K562 (cell line): ENCODE results near the gene ALG11. TPM values are rescaled to one million over a fixed set of nuclear protein-coding genes. Genes with fewer than 3 reads are reported as not detected.

Source experiments
- ARID1B ChIP-seq: fragments of 450-650 bp; IDR thresholded peaks from 2 replicates; pipeline ENCODE4 v1.6.1; 2016; ENCODE audit warnings: antibody characterized with exemption, mild to moderate bottlenecking, inconsistent platforms
- ETV6 ChIP-seq, 3 experiments: fragments of 150-350 bp in 1 of 3; sonication (generic) in 1 of 3; formaldehyde crosslinking in 1 of 3; IDR thresholded peaks; 2 replicates each; pipeline versions ENCODE4 v1.6.1 to v1.8.0; 2014 to 2022; ENCODE audit warnings: borderline replicate concordance in 2 of 3, low read depth in 2 of 3, antibody characterized with exemption in 1 of 3, low read length in 1 of 3, mild to moderate bottlenecking in 1 of 3, missing genetic modification reagents in 1 of 3
- HCFC1 ChIP-seq: IDR thresholded peaks from 2 replicates; pipeline ENCODE4 v1.6.1; 2012; ENCODE audit warnings: low read depth, low read length, improper control_type of control experiment
- HMGN3 ChIP-seq: IDR thresholded peaks from 2 replicates; pipeline ENCODE4 v1.6.1; 2011; ENCODE audit warnings: borderline replicate concordance, low read depth, mild to moderate bottlenecking, mixed read lengths, low read length; ENCODE audit not compliant: insufficient read length; ENCODE audit errors: extremely low read depth
- KDM1A ChIP-seq, 2 experiments: fragments of 450-650 bp; IDR thresholded peaks; 2 replicates each; pipeline ENCODE4 v1.6.1; 2016; ENCODE audit warnings: mild to moderate bottlenecking in 2 of 2
- KLF6 ChIP-seq: fragments of 250-450 bp; sonication (Bioruptor Pico); IDR thresholded peaks from 2 replicates; pipeline ENCODE4 v1.4.0; 2020; ENCODE audit warnings: mild to moderate bottlenecking, moderate library complexity, borderline replicate concordance
- NCOA4 ChIP-seq: fragments of 450-650 bp; IDR thresholded peaks from 2 replicates; pipeline ENCODE4 v1.6.1; 2018; ENCODE audit warnings: mild to moderate bottlenecking; ENCODE audit not compliant: partially characterized antibody
- PHF8 ChIP-seq: fragments of 200-600 bp; sonication (generic); IDR thresholded peaks from 2 replicates; pipeline ENCODE4 v1.6.1; 2012; ENCODE audit warnings: mixed run types, mild to moderate bottlenecking, inconsistent platforms, low read length, moderate library complexity, borderline replicate concordance
- ZNF3 ChIP-seq: fragments of 250-450 bp; sonication (Bioruptor Pico); IDR thresholded peaks from 2 replicates; pipeline ENCODE4 v1.5.0; 2021; ENCODE audit warnings: mild to moderate bottlenecking, moderate library complexity
- ZNF76 ChIP-seq: fragments of 250-450 bp; sonication (Bioruptor Pico); IDR thresholded peaks from 2 replicates; pipeline ENCODE4 v1.4.0; 2020; ENCODE audit warnings: mild to moderate bottlenecking, moderate library complexity, borderline replicate concordance
- polyA plus RNA-seq, 8 experiments: library from polyadenylated mRNA; depleted of rRNA in 4 of 8; stranded (reverse) in 5 of 8; unstranded in 3 of 8; fragments of >200 nt; fragmentation: Nextera tagmentation in 2 of 8; fragmentation: Illumina TruSeq in 1 of 8; extraction: Ambion mirVana in 2 of 8; extraction: Trizol in 1 of 8; gene quantifications; 2 replicates each; pipeline versions ENCODE4 v1.2.1 to v1.2.3, GENCODE V29; 2011 to 2014; ENCODE audit warnings: inconsistent platforms in 1 of 8, missing spikeins in 1 of 8
- total RNA-seq, 7 experiments: library from RNA; depleted of rRNA in 6 of 7; stranded (reverse); fragments of >200 nt in 6 of 7; fragmentation: Illumina TruSeq in 2 of 7; extraction: Trizol in 2 of 7; gene quantifications; 2 replicates each; pipeline versions ENCODE4 v1.2.1 to v1.2.3, GENCODE V29; 2011 to 2021; ENCODE audit warnings: low replicate concordance in 1 of 7
- TF ChIP-seq, protein P1 (sequence below): sonication (generic); formaldehyde crosslinking; IDR thresholded peaks from 2 replicates; pipeline ENCODE4 v1.8.1; 2023; ENCODE audit warnings: missing genetic modification reagents, mild to moderate bottlenecking, borderline replicate concordance
- TF ChIP-seq, protein P2 (sequence below): fragments of 150-350 bp; conservative IDR thresholded peaks from 2 replicates; pipeline ENCODE4 v1.6.1; 2014; ENCODE audit warnings: low read length
- TF ChIP-seq, protein P3 (sequence below): fragments of 450-650 bp; IDR thresholded peaks from 2 replicates; pipeline ENCODE4 v1.6.1; 2016; ENCODE audit warnings: antibody characterized with exemption
- TF ChIP-seq, protein P4 (sequence below): fragments of 450-650 bp; IDR thresholded peaks from 2 replicates; pipeline ENCODE4 v1.6.1; 2016

The ALG11 gene
- total and polyA plus RNA-seq, 9 of the 15 experiments (the other 6 are each of a cell fraction or from before 2014, with no cell fraction given): 7.3 to 19.2 (median 16.3) TPM

DNA sequence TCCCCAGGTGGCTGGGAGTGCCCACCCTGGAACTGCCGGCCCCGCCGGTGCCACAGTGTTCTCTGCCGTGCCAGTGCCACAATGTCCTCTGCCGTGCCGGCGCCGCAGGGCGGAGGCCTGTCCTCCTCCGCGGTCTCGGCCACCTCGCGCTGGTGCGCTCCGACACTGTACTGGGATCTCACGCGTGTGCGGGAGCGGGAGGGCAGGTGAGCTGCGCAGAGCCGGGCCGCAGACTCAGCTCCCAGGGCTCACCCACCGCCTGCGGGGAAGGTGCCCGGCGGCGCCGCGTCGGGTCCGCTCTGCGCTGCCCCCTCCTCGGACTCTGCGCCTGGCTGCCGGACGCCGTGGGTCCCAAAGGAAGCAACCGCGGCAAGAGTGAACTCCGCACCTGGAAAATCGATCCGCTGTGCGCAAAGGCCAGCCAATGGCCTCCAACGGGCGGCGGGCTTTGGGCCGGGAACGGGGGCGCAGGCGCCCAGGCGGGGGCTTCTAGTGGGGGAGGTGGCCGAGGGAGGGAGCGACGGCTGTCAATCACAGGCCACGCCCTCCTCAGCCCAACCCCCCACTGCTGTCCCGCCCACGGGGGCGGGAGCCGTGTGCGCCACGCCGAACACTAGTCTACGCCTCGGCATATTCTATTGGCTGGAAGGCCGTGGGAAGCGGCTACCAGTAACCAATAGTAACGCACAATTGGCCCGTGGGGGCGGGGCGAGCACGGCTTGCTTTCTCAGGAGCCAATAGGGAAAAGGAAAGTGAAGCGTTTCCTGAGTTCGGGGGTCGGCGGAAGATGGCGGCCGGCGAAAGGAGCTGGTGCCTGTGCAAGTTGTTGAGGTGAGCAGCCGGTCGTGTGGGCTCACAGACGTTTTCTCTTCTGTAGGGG is at the start of gene ALG11 (continued):
- TF ChIP-seq, protein P1, sequence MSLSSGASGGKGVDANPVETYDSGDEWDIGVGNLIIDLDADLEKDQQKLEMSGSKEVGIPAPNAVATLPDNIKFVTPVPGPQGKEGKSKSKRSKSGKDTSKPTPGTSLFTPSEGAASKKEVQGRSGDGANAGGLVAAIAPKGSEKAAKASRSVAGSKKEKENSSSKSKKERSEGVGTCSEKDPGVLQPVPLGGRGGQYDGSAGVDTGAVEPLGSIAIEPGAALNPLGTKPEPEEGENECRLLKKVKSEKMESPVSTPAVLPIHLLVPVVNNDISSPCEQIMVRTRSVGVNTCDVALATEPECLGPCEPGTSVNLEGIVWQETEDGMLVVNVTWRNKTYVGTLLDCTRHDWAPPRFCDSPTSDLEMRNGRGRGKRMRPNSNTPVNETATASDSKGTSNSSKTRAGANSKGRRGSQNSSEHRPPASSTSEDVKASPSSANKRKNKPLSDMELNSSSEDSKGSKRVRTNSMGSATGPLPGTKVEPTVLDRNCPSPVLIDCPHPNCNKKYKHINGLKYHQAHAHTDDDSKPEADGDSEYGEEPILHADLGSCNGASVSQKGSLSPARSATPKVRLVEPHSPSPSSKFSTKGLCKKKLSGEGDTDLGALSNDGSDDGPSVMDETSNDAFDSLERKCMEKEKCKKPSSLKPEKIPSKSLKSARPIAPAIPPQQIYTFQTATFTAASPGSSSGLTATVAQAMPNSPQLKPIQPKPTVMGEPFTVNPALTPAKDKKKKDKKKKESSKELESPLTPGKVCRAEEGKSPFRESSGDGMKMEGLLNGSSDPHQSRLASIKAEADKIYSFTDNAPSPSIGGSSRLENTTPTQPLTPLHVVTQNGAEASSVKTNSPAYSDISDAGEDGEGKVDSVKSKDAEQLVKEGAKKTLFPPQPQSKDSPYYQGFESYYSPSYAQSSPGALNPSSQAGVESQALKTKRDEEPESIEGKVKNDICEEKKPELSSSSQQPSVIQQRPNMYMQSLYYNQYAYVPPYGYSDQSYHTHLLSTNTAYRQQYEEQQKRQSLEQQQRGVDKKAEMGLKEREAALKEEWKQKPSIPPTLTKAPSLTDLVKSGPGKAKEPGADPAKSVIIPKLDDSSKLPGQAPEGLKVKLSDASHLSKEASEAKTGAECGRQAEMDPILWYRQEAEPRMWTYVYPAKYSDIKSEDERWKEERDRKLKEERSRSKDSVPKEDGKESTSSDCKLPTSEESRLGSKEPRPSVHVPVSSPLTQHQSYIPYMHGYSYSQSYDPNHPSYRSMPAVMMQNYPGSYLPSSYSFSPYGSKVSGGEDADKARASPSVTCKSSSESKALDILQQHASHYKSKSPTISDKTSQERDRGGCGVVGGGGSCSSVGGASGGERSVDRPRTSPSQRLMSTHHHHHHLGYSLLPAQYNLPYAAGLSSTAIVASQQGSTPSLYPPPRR (CRISPR knock-in tag): no peak
- TF ChIP-seq KLF6 (CRISPR knock-in tag) (no peak), HCFC1 (no peak), ZNF3 (CRISPR knock-in tag) (no peak), KDM1A (IDR thresholded peaks at IDR 0.05) (no peak), PHF8 (peak; percentile 64; the same call in 1 of the 2 replicates), ZNF76 (CRISPR knock-in tag) (no peak), ARID1B (no peak; the same call in 1 of the 2 replicates), NCOA4 (no peak), ETV6 (IDR thresholded peaks at IDR 0.05; ENCODE audit: borderline replicate concordance in 1 of 2, low read depth in 2 of 2, low read length in 1 of 2) (no peak), ETV6 (CRISPR knock-in tag; IDR thresholded peaks at IDR 0.05; ENCODE audit: borderline replicate concordance) (no peak), HMGN3 (peak; percentile 44)
- TF ChIP-seq, protein P2, sequence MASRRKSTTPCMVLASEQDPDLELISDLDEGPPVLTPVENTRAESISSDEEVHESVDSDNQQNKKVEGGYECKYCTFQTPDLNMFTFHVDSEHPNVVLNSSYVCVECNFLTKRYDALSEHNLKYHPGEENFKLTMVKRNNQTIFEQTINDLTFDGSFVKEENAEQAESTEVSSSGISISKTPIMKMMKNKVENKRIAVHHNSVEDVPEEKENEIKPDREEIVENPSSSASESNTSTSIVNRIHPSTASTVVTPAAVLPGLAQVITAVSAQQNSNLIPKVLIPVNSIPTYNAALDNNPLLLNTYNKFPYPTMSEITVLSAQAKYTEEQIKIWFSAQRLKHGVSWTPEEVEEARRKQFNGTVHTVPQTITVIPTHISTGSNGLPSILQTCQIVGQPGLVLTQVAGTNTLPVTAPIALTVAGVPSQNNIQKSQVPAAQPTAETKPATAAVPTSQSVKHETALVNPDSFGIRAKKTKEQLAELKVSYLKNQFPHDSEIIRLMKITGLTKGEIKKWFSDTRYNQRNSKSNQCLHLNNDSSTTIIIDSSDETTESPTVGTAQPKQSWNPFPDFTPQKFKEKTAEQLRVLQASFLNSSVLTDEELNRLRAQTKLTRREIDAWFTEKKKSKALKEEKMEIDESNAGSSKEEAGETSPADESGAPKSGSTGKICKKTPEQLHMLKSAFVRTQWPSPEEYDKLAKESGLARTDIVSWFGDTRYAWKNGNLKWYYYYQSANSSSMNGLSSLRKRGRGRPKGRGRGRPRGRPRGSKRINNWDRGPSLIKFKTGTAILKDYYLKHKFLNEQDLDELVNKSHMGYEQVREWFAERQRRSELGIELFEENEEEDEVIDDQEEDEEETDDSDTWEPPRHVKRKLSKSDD: no peak
- TF ChIP-seq, protein P3, sequence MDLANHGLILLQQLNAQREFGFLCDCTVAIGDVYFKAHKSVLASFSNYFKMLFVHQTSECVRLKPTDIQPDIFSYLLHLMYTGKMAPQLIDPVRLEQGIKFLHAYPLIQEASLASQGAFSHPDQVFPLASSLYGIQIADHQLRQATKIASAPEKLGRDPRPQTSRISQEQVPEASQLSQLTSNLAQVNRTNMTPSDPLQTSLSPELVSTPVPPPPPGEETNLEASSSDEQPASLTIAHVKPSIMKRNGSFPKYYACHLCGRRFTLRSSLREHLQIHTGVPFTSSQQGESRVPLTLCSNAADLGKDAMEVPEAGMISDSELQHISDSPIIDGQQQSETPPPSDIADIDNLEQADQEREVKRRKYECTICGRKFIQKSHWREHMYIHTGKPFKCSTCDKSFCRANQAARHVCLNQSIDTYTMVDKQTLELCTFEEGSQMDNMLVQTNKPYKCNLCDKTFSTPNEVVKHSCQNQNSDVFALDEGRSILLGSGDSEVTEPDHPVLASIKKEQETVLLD: no peak
- TF ChIP-seq, protein P4, sequence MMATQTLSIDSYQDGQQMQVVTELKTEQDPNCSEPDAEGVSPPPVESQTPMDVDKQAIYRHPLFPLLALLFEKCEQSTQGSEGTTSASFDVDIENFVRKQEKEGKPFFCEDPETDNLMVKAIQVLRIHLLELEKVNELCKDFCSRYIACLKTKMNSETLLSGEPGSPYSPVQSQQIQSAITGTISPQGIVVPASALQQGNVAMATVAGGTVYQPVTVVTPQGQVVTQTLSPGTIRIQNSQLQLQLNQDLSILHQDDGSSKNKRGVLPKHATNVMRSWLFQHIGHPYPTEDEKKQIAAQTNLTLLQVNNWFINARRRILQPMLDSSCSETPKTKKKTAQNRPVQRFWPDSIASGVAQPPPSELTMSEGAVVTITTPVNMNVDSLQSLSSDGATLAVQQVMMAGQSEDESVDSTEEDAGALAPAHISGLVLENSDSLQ: peak; percentile 99
- TF ChIP-seq, all 486 proteins: peak for 86
